Progenitor cell of endocrine pancreas (in vitro differentiated cells): ENCODE data around the gene RPH3AL. TPM values are rescaled to one million over a fixed set of nuclear protein-coding genes. Genes with fewer than 3 reads are reported as not detected.
A peak's percentile ranks its signal among the peaks of the same experiment; 100 is the strongest.
"Not testable (repeated sequence)": the region's sequence is repeated elsewhere in the genome, so short reads cannot be mapped to it uniquely, and the experiment has no call there.

Experiments used
- DNase-seq: peaks from one replicate; pipeline ENCODE4 v3.0.0; 2021; ENCODE audit warnings: low spot score; ENCODE audit not compliant: unreplicated experiment
- H3K27ac Mint-ChIP-seq: 2 replicates; pipeline ENCODE4 v1.8.0; 2021; ENCODE audit warnings: mild to moderate bottlenecking, moderate library complexity, mixed read lengths
- H3K27me3 Mint-ChIP-seq: 2 replicates; pipeline ENCODE4 v1.8.0; 2021; ENCODE audit warnings: mixed read lengths
- H3K36me3 Mint-ChIP-seq: 2 replicates; pipeline ENCODE4 v1.8.0; 2022; ENCODE audit warnings: mixed read lengths; ENCODE audit not compliant: insufficient read depth
- H3K4me1 Mint-ChIP-seq: 2 replicates; pipeline ENCODE4 v1.8.0; 2021; ENCODE audit warnings: low read depth, mixed read lengths
- H3K4me3 Mint-ChIP-seq: 2 replicates; pipeline ENCODE4 v1.8.0; 2021; ENCODE audit warnings: low read depth, mild to moderate bottlenecking, moderate library complexity, mixed read lengths
- H3K9me3 Mint-ChIP-seq: 2 replicates; pipeline ENCODE4 v1.8.0; 2021; ENCODE audit warnings: low read depth, mixed read lengths
- total RNA-seq: library from RNA; stranded (reverse); gene quantifications from 2 replicates; pipeline ENCODE4 v1.2.1, GENCODE V29; 2021
- TF ChIP-seq, protein P1 (sequence below): fragments of 200-600 bp; sonication (generic); IDR thresholded peaks from one replicate; pipeline ENCODE4 v1.5.0; 2021; ENCODE audit warnings: antibody characterized with exemption, mild to moderate bottlenecking; ENCODE audit not compliant: unreplicated experiment

RPH3AL gene
- total RNA-seq, 1 donor from 2014 or later: 47.6 TPM

DNA sequence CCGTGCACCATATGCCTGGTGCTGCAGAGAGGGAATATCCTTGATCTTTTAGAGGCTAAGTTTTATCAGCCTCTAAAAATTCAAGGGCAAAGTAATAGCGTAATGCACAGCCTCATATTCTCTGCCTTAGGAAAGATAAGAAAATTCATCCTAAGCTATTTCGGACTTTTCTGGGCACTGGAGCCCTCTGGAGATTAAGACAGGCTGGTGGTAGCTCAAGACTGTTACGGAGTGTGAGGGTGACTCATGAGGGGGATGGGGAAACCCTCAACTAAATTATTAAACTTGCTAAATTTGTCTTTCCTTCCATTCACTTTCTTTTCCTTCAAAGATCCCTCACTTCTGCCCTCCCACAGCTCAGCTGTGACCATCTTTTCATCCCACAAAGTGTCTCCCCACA, 73.3 kb downstream of the RPH3AL start:
- H3K36me3 Mint-ChIP-seq: peaks cover 20% of the 10 kb centered on the region
- H3K4me1 Mint-ChIP-seq: no peaks in the 10 kb centered on the region
- no peak for DNase-seq
- no peak overlapping the region for H3K4me3 Mint-ChIP-seq
- H3K27me3 Mint-ChIP-seq: no peaks in the 10 kb centered on the region
- no peaks in the 10 kb centered on the region for H3K9me3 Mint-ChIP-seq
- peak overlapping the region; percentile 8 for H3K27ac Mint-ChIP-seq
- TF ChIP-seq, protein P1, sequence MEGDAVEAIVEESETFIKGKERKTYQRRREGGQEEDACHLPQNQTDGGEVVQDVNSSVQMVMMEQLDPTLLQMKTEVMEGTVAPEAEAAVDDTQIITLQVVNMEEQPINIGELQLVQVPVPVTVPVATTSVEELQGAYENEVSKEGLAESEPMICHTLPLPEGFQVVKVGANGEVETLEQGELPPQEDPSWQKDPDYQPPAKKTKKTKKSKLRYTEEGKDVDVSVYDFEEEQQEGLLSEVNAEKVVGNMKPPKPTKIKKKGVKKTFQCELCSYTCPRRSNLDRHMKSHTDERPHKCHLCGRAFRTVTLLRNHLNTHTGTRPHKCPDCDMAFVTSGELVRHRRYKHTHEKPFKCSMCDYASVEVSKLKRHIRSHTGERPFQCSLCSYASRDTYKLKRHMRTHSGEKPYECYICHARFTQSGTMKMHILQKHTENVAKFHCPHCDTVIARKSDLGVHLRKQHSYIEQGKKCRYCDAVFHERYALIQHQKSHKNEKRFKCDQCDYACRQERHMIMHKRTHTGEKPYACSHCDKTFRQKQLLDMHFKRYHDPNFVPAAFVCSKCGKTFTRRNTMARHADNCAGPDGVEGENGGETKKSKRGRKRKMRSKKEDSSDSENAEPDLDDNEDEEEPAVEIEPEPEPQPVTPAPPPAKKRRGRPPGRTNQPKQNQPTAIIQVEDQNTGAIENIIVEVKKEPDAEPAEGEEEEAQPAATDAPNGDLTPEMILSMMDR: no peak

DNA sequence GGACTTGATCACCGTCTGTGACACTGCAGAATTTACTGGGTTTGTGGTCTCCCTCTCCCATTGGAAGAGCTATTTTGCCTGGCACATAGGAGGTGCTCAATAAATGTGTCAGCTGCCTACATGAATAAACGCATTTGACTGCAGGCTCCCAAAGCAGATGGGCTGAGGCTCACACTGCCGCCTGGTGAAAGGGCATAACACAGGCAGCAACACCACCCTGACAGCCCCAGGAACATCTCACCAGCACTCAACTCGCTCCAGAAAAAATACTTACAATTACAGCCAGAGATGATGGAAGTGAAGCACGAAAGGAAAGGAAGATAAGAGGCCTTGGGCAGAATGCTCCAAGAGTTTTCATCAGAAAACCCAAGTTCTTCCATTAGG, 73.9 kb downstream of the RPH3AL start:
- peaks cover 20% of the 10 kb centered on the region for H3K36me3 Mint-ChIP-seq
- no peaks in the 10 kb centered on the region for H3K9me3 Mint-ChIP-seq
- H3K4me3 Mint-ChIP-seq: no peak overlapping the region
- DNase-seq: no peak
- H3K4me1 Mint-ChIP-seq: no peaks in the 10 kb centered on the region
- H3K27ac Mint-ChIP-seq: no peak overlapping the region
- no peaks in the 10 kb centered on the region for H3K27me3 Mint-ChIP-seq
- TF ChIP-seq, protein P1: no peak

DNA sequence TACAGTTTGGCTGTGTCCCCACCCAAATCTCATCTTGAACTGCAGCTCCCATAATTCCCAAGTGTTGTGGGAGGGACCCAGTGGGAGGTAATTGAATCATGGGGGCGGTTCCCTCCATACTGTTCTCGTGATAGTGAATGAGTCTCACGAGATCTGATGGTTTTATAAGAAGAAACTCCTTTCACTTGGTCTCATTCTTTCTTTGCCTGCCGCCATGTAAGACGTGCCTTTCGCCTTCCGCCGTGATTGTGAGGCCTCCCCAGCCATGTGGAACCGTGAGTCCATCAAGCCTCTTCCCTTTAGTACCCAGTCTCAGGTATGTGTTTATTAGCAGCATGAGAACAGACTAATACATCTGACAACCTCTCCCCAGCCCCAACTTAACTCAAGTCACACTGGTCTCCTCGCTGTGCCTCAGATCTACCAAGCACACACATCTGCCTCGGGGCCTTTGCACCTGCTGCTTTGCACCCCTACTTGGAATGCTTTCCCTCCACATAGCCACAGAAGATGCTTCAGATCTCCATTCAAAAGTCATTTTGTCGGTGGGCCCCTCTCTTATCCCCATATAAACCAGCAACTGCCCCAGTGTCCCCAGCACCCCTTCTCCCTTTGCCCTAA, 74.4 kb downstream of the RPH3AL start:
- H3K36me3 Mint-ChIP-seq: peaks cover 20% of the 10 kb centered on the region
- TF ChIP-seq, protein P1: no peak
- no peak for DNase-seq
- H3K9me3 Mint-ChIP-seq: no peaks in the 10 kb centered on the region
- H3K27me3 Mint-ChIP-seq: no peaks in the 10 kb centered on the region
- no peak overlapping the region for H3K4me3 Mint-ChIP-seq
- no peaks in the 10 kb centered on the region for H3K4me1 Mint-ChIP-seq
- no peak overlapping the region for H3K27ac Mint-ChIP-seq

DNA sequence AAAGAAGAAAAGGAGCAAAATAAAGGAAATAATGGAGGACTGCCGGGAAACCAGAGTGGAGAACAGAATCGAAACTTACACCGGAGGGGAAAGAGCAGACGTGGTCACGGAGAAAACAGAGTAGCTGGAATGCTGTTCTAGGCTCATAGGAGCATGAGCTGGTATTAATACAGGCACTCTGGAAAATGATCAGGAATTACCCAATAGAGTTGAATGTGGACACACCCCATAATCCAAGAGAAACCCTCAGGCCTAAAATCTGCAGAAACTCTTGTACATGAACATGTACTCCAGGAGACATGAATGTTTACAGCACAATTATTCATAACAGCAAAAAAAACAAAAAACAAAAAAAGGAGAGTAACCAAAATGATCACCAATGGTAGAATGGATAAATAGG, 77.7 kb downstream of the RPH3AL start:
- TF ChIP-seq, protein P1: no peak
- Mint-ChIP-seq H3K27me3 (no peaks in the 10 kb centered on the region), H3K9me3 (no peaks in the 10 kb centered on the region), H3K36me3 (peaks cover 28% of the 10 kb centered on the region), H3K27ac (no peak overlapping the region), H3K4me1 (no peaks in the 10 kb centered on the region), H3K4me3 (no peak overlapping the region)
- no peak for DNase-seq

DNA sequence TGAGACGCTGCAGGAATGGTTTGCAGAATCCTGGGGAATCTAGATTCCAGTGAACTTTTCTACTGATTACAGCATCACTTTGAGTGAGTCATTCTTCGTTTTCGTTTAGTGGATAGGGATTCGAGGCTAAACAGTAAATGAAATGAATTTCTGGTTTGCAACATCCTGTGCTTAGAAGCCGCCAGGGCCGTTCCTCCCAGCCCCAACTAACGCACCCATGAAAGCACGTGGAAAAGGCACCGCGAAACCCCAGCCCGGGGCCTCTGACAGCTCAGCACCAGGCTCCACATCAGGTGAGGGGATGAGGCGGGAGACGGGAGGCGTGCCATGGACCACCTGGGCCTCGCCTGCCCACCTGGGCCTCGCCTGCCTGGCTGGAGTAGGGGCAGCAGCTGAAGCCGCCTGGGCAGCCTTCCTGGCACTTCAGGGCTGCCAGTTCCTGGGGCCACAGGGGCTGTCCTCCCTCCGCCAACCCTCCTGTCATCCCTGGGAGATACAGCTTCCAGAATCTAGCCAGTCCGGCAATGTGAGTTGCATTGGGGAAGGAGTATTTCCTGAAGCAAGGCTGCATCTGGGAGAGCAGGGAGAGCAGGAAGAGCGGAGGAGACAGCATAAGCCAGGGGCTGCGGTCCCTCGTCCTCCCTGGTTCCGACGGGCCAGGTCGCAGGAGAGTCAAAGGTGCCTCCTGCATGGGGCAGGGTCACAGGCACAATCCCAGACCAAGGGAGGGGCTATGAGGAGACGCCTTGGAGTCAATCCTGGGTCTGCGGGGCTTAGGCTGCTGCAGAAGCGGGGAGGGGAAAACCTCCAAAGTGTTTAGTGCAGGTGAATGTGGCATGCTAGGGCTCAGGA, 78.4 kb downstream of the RPH3AL start:
- H3K27ac Mint-ChIP-seq: no peak overlapping the region
- H3K9me3 Mint-ChIP-seq: no peaks in the 10 kb centered on the region
- H3K4me1 Mint-ChIP-seq: no peaks in the 10 kb centered on the region
- H3K4me3 Mint-ChIP-seq: no peak overlapping the region
- TF ChIP-seq, protein P1: no peak
- H3K27me3 Mint-ChIP-seq: no peaks in the 10 kb centered on the region
- peaks cover 32% of the 10 kb centered on the region for H3K36me3 Mint-ChIP-seq
- DNase-seq: no peak

DNA sequence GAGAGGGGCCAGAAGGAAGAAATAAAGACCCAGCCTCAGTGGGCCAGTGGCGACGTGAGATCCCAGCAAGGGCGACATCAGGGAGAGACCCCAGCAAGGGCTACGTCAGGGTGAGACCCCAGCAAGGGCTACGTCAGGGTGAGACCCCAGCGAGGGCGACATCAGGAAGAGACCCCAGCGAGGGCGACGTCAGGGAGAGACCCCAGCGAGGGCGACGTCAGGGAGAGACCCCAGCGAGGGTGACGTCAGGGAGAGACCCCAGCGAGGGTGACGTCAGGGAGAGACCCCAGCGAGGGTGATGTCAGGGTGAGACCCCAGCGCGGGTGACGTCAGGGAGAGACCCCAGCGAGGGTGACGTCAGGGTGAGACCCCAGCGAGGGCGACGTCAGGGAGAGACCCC, 79.8 kb downstream of the RPH3AL start:
- H3K9me3 Mint-ChIP-seq, DNase-seq, H3K4me1 Mint-ChIP-seq, H3K4me3 Mint-ChIP-seq, H3K27ac Mint-ChIP-seq, H3K27me3 Mint-ChIP-seq: not testable (repeated sequence)
- H3K36me3 Mint-ChIP-seq: peaks cover 24% of the 10 kb centered on the region

DNA sequence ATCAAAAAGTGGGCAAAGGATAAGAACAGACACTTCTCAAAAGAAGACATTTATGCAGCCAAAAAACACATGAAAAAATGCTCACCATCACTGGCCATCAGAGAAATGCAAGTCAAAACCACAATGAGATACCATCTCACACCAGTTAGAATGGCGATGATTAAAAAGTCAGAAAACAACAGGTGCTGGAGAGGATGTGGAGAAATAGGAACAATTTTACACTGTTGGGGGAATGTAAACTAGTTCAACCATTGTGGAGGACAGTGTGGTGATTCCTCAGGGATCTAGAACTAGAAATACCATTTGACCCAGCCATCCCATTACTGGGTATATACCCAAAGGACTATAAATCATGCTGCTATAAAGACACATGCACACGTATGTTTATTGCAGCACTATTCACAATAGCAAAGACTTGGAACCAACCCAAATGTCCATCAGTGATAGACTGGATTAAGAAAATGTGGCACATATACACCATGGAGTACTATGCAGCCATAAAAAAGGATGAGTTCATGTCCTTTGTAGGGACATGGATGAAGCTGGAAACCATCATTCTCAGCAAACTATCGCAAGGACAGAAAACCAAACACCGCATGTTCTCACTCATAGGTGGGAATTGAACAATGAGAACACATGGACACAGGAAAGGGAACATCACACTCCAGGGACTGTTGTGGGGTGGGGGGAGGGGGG, 80.5 kb downstream of the RPH3AL start:
- not testable (repeated sequence) for H3K4me1 Mint-ChIP-seq, H3K27me3 Mint-ChIP-seq, DNase-seq, H3K9me3 Mint-ChIP-seq, H3K4me3 Mint-ChIP-seq, H3K27ac Mint-ChIP-seq
- H3K36me3 Mint-ChIP-seq: peaks cover 25% of the 10 kb centered on the region
